ENCODE measurements around the gene ZNF385D.

GRCh38 chr3:21672303-21672702 lies 78.7 kb downstream of the ZNF385D start:
- TF ChIP-seq POLR2A (IDR thresholded peaks at IDR 0.05): no peak
- TF ChIP-seq CTCF (IDR thresholded peaks at IDR 0.05): no peak

Data from right lobe of liver (tissue), 4 donors.